Measurements from ENCODE around the gene PCDHGB4. TPM values are rescaled to one million over a fixed set of nuclear protein-coding genes. Genes with fewer than 3 reads are reported as not detected.
A peak's percentile ranks its signal among the peaks of the same experiment; 100 is the strongest.

Gene PCDHGB4
- total and polyA plus RNA-seq, 2 of the 8 experiments (the other 6 are each of a cell fraction or from before 2014, with no cell fraction given), result 8.0 to 9.1 TPM

- FAIRE-seq, result no peak
- no peak within 1 kb of the TSS for H2AFZ ChIP-seq (ENCODE audit: low read length)
- POLR2A ChIA-PET (ENCODE audit: partially characterized antibody), result interaction anchor here (1.3 kb wide), 1 partner anchor 17 kb away, joined by 3 read pairs; no protein-coding TSS in a partner anchor
Measured at GRCh38 chr5:141373673-141374317, 13.7 kb upstream of the PCDHGB4 start, which contains the start of gene PCDHGA6. TSS of gene PCDHGA6 (plus strand) at chr5:141373891. CDS start at chr5:141374084, 193 bp downstream.

More at GRCh38 chr5:141373673-141374317, 13.7 kb upstream of the PCDHGB4 start, which contains the start of gene PCDHGA6:
- Histone ChIP-seq H3K18ac (ENCODE audit: extremely low read depth, low read length) (no peak within 1 kb of the TSS), H2BK15ac (ENCODE audit: low read length) (no peak within 1 kb of the TSS), H2BK12ac (ENCODE audit: low read depth, low read length) (no peak within 1 kb of the TSS), H4K8ac (ENCODE audit: extremely low read depth, insufficient read depth, low read length) (no peak within 1 kb of the TSS), H3K79me2 (ENCODE audit: control insufficient read depth in 1 of 2, insufficient read depth in 2 of 2, low read length in 2 of 2) (no peaks in the 10 kb centered on the region), H3K14ac (ENCODE audit: insufficient read length) (no peak within 1 kb of the TSS), H3K23me2 (ENCODE audit: low read depth, low read length) (no peaks in the 10 kb centered on the region), H2AK5ac (ENCODE audit: low read depth, low read length) (no peak within 1 kb of the TSS), H3K79me1 (ENCODE audit: low read depth, low read length) (no peaks in the 10 kb centered on the region), H3K23ac (ENCODE audit: insufficient read length) (no peak within 1 kb of the TSS), H3K36me3 (ENCODE audit: control insufficient read depth in 2 of 4, insufficient read depth in 4 of 4, low read length in 3 of 4) (peaks cover 0 to 3% (median 0%) of the 10 kb centered on the region in 4 experiments; a peak in 2 of 8 replicates), H2BK20ac (ENCODE audit: low read length) (no peak within 1 kb of the TSS), H4K5ac (ENCODE audit: insufficient read length, low read depth, low read length) (no peak within 1 kb of the TSS), H3K9ac (replicated peaks in 1 of 4; ENCODE audit: extremely low read depth in 1 of 4, low read depth in 3 of 4, low read length in 3 of 4) (no peak within 1 kb of the TSS), H3K9me3 (ENCODE audit: insufficient read depth in 2 of 2, low read depth in 1 of 2, low read length in 1 of 2) (peaks cover 36 to 51% of the 10 kb centered on the region in 2 experiments; a peak in 3 of 4 replicates), H3K56ac (replicated peaks; ENCODE audit: insufficient read length, low read depth, low read length) (no peak within 1 kb of the TSS), H3K27ac (ENCODE audit: low read depth, low read length) (no peak within 1 kb of the TSS), H3K4ac (replicated peaks; ENCODE audit: insufficient read length, low read depth, low read length) (no peak within 1 kb of the TSS), H3K4me1 (replicated peaks in 1 of 4; ENCODE audit: control insufficient read depth in 3 of 4, insufficient read depth in 4 of 4, low read length in 3 of 4) (no peaks in the 10 kb centered on the region), H3K4me2 (ENCODE audit: insufficient read depth in 1 of 2, low read depth in 2 of 2, low read length in 2 of 2) (no peak within 1 kb of the TSS), H4K20me1 (replicated peaks in 1 of 2; ENCODE audit: control insufficient read depth in 1 of 2, insufficient read depth in 2 of 2, low read length in 2 of 2) (no peaks in the 10 kb centered on the region), H2BK120ac (replicated peaks; ENCODE audit: low read depth, low read length) (no peak within 1 kb of the TSS), H2BK5ac (ENCODE audit: low read depth, low read length) (no peak within 1 kb of the TSS), H3K27me3 (replicated peaks in 1 of 4; ENCODE audit: control insufficient read depth in 3 of 4, extremely low read depth in 1 of 4, insufficient read depth in 3 of 4, low read length in 3 of 4) (no peaks in the 10 kb centered on the region), H3K4me3 (ENCODE audit: extremely low read depth in 1 of 4, insufficient read depth in 2 of 4, low read depth in 3 of 4, low read length in 4 of 4) (no peak within 1 kb of the TSS), H4K91ac (replicated peaks; ENCODE audit: insufficient read length, low read length) (no peak within 1 kb of the TSS)
- CTCF ChIA-PET (ENCODE audit: partially characterized antibody), result interaction anchor here (0.8 to 2.9 kb wide), 14 partner anchors 9 to 184 kb away, joined by 3 to 11 read pairs (median 4); partner anchors contain the start of genes PCDHGA10, PCDHGA5, PCDHGB2 and PCDHGB4
- DNase-seq (ENCODE audit: low read depth in 1 of 2, low spot score in 2 of 2), result no peak
- 96% methylated on average over 27 of the region's 27 CpGs; no CpG with 5 or more reads in 1 of the 2 experiments for WGBS, 2 experiments (ENCODE audit: extremely low coverage in 1 of 2, insufficient coverage in 1 of 2, insufficient read length in 1 of 2, insufficient replicate concordance in 2 of 2, low coverage in 1 of 2, low lambda C conversion rate in 2 of 2, missing lambda C conversion rate in 1 of 2)
- TF ChIP-seq RAD21 (IDR thresholded peaks at IDR 0.05 in 1 of 2, conservative IDR thresholded peaks at IDR 0.05 in 1 of 2; ENCODE audit: low read depth in 2 of 2, low read length in 2 of 2), result 0 out of 4 replicates have a peak, but pooled peaks of 1 of the 2 experiments have one; percentile 9
- no peak for TF ChIP-seq ZNF274 (IDR thresholded peaks at IDR 0.05; ENCODE audit: borderline replicate concordance, extremely low read depth, low read length)

Data from H1 (cell line).